ENCODE data around the gene PACC1.

- no peak for TF ChIP-seq CTCF (IDR thresholded peaks at IDR 0.05; ENCODE audit: insufficient read depth, low read length)
- TF ChIP-seq REST (IDR thresholded peaks at IDR 0.05; ENCODE audit: insufficient replicate concordance, low read depth) = no peak
- no peak for TF ChIP-seq POLR2AphosphoS5 (IDR thresholded peaks at IDR 0.05; ENCODE audit: low read depth)
- TF ChIP-seq GABPA (IDR thresholded peaks at IDR 0.05; ENCODE audit: low read depth) = no peak
- no peak for TF ChIP-seq SPI1 (IDR thresholded peaks at IDR 0.05; ENCODE audit: borderline replicate concordance, low read depth)
Measured at GRCh38 chr1:212442408-212442807, 27.7 kb upstream of the PACC1 start.
